Colonic mucosa (tissue), 4 donors: Measurements from ENCODE around the gene CEP170B. TPM values are rescaled to one million over a fixed set of nuclear protein-coding genes. Genes with fewer than 3 reads are reported as not detected.

ENCODE experiments used
- DNase-seq: peaks from one replicate; pipeline ENCODE4 v3.0.0-alpha.2; 2020
- H3K27ac ChIP-seq: fragments of 200-600 bp; one replicate; pipeline ENCODE4 v1.8.0; 2021
- H3K27me3 ChIP-seq: fragments of 200-600 bp; one replicate; pipeline ENCODE4 v1.8.0; 2021
- H3K36me3 ChIP-seq: fragments of 200-600 bp; one replicate; pipeline ENCODE4 v1.8.0; 2021
- H3K4me1 ChIP-seq: fragments of 200-600 bp; one replicate; pipeline ENCODE4 v1.8.0; 2021; ENCODE audit warnings: mild to moderate bottlenecking
- H3K4me3 ChIP-seq: fragments of 200-600 bp; one replicate; pipeline ENCODE4 v1.8.0; 2021
- H3K9ac ChIP-seq, 2 donors: one replicate each; pipeline ENCODE4 v1.7.0; 2013; ENCODE audit warnings: control low read depth in 2 of 2, low read depth in 2 of 2, low read length in 2 of 2
- H3K9me3 ChIP-seq: fragments of 200-600 bp; one replicate; pipeline ENCODE4 v1.8.0; 2021
- CTCF ChIP-seq: fragments of 200-600 bp; IDR thresholded peaks from one replicate; pipeline ENCODE4 v1.8.0; 2022; ENCODE audit warnings: antibody characterized with exemption, mild to moderate bottlenecking
- intact Hi-C: fragments of 100-400 bp; cut with DNase I; formaldehyde crosslinking; loops from one replicate; pipeline ENCODE4 v1.14.1; 2022
- total RNA-seq, 2 donors: library from RNA; stranded (reverse); fragmentation: NEBNext Ultra II Directional in 1 of 2; extraction: Animal tissue kit (Norgen Biotek cat#: 25700) in 1 of 2; gene quantifications; one replicate each; pipeline ENCODE4 v1.2.1, GENCODE V29; 2021
- donor health status: healthy.
- donor health status: DM: no; HTN: no; CAD: no.
- donor health status: DM: no; HTN: no; CAD: no.

The CEP170B gene
- total RNA-seq, 2 donors from 2014 or later = 57.2 to 110 TPM

GRCh38 chr14:104924421-104925213, 59.5 kb downstream of the CEP170B start, which contains the start of gene PLD4:
PLD4 (plus strand) TSS chr14:104924879; CDS start chr14:104927141, 2,262 bp downstream.
- H3K4me1 ChIP-seq = no peaks in the 10 kb centered on the region

GRCh38 chr14:104925214-104925854, 60.3 kb downstream of the CEP170B start:
- no peak for DNase-seq
- Histone ChIP-seq H3K4me3 (no peak overlapping the region), H3K27me3 (no peaks in the 10 kb centered on the region)

More at GRCh38 chr14:104924421-104925213, 59.5 kb downstream of the CEP170B start, which contains the start of gene PLD4:
- Histone ChIP-seq H3K27ac (no peak within 1 kb of the TSS), H3K27me3 (no peaks in the 10 kb centered on the region), H3K4me3 (no peak within 1 kb of the TSS), H3K36me3 (no peaks in the 10 kb centered on the region), H3K9ac (no peak within 1 kb of the TSS), H3K9me3 (no peaks in the 10 kb centered on the region)
- intact Hi-C loops = no loop called here
- no peak for DNase-seq
- no peak for TF ChIP-seq CTCF

GRCh38 chr14:104925855-104926609, 61.0 kb downstream of the CEP170B start:
- Histone ChIP-seq H3K27ac (no peak overlapping the region), H3K4me1 (no peaks in the 10 kb centered on the region), H3K36me3 (no peaks in the 10 kb centered on the region), H3K4me3 (no peak overlapping the region), H3K27me3 (peaks cover 3% of the 10 kb centered on the region), H3K9me3 (no peaks in the 10 kb centered on the region), H3K9ac (no peak overlapping the region)
- no peak for TF ChIP-seq CTCF
- intact Hi-C loops = no loop called here
- no peak for DNase-seq

More at GRCh38 chr14:104925214-104925854, 60.3 kb downstream of the CEP170B start:
- Histone ChIP-seq H3K9ac (no peak overlapping the region), H3K4me1 (no peaks in the 10 kb centered on the region), H3K36me3 (no peaks in the 10 kb centered on the region), H3K27ac (no peak overlapping the region), H3K9me3 (no peaks in the 10 kb centered on the region)
- intact Hi-C loops = no loop called here
- no peak for TF ChIP-seq CTCF

GRCh38 chr14:104926619-104927431, 61.8 kb downstream of the CEP170B start:
- no peak overlapping the region for H3K4me3 ChIP-seq
- H3K9ac ChIP-seq = no peak overlapping the region
- H3K9me3 ChIP-seq = no peaks in the 10 kb centered on the region
- no peak for DNase-seq
- TF ChIP-seq CTCF = no peak
- H3K36me3 ChIP-seq = no peaks in the 10 kb centered on the region
- intact Hi-C loops = no loop called here
- no peaks in the 10 kb centered on the region for H3K4me1 ChIP-seq
- peaks cover 11% of the 10 kb centered on the region for H3K27me3 ChIP-seq
- H3K27ac ChIP-seq = no peak overlapping the region

GRCh38 chr14:104927432-104927816, 62.4 kb downstream of the CEP170B start:
- Histone ChIP-seq H3K4me3 (no peak overlapping the region), H3K27ac (no peak overlapping the region), H3K9ac (no peak overlapping the region), H3K27me3 (peaks cover 16% of the 10 kb centered on the region), H3K36me3 (no peaks in the 10 kb centered on the region), H3K9me3 (no peaks in the 10 kb centered on the region), H3K4me1 (no peaks in the 10 kb centered on the region)
- TF ChIP-seq CTCF = no peak
- intact Hi-C loops = no loop called here
- no peak for DNase-seq
